HG03521 (cell line): ENCODE results near the gene CALN1.
"Not testable (repeated sequence)": the region's sequence is repeated elsewhere in the genome, so short reads cannot be mapped to it uniquely, and the experiment has no call there.

Source experiments
- ATAC-seq: cut with Tn5 transposase; IDR thresholded peaks from one replicate; pipeline ENCODE4 v1.9.1; 2021; ENCODE audit warnings: mild to moderate bottlenecking, moderate library complexity; ENCODE audit not compliant: unreplicated experiment

Gene CALN1

GRCh38 chr7:72412121-72412618 lies at the start of gene CALN1:
CALN1 (minus strand) TSS chr7:72412338.
- ATAC-seq = not testable (repeated sequence)

- no peak for ATAC-seq
These were observed 41.3 kb upstream of the CALN1 start for GRCh38 chr7:72453471-72453870.

GRCh38 chr7:72447465-72448204 lies 35.5 kb upstream of the CALN1 start:
- ATAC-seq = no peak

- ATAC-seq = no peak
These were observed 34.7 kb upstream of the CALN1 start for GRCh38 chr7:72446591-72447462.

GRCh38 chr7:72446131-72446530 lies 34.0 kb upstream of the CALN1 start:
- ATAC-seq = no peak

GRCh38 chr7:72445580-72445979 lies 33.4 kb upstream of the CALN1 start:
- no peak for ATAC-seq

- no peak for ATAC-seq
These were observed 32.9 kb upstream of the CALN1 start for GRCh38 chr7:72445075-72445474.

- ATAC-seq = no peak
These were observed 32.1 kb upstream of the CALN1 start for GRCh38 chr7:72444026-72444776.

- no peak for ATAC-seq
These were observed 29.7 kb upstream of the CALN1 start for GRCh38 chr7:72441791-72442190.

- no peak for ATAC-seq
These were observed 26.4 kb upstream of the CALN1 start for GRCh38 chr7:72438491-72438890.

GRCh38 chr7:72437610-72438009 lies 25.5 kb upstream of the CALN1 start:
- ATAC-seq = no peak

- ATAC-seq = no peak
These were observed 25.0 kb upstream of the CALN1 start for GRCh38 chr7:72437061-72437585.

- ATAC-seq = no peak
These were observed 23.9 kb upstream of the CALN1 start for GRCh38 chr7:72435925-72436480.

- ATAC-seq = no peak
These were observed 23.2 kb upstream of the CALN1 start for GRCh38 chr7:72435366-72435765.

- no peak for ATAC-seq
These were observed 18.4 kb upstream of the CALN1 start for GRCh38 chr7:72430531-72430930.

GRCh38 chr7:72429316-72429715 lies 17.2 kb upstream of the CALN1 start:
- no peak for ATAC-seq

- no peak for ATAC-seq
These were observed 4.7 kb upstream of the CALN1 start for GRCh38 chr7:72416846-72417245.

GRCh38 chr7:72415586-72415985 lies 3.4 kb upstream of the CALN1 start:
- no peak for ATAC-seq

- ATAC-seq = no peak
These were observed 1.7 kb upstream of the CALN1 start for GRCh38 chr7:72413886-72414285.

- no peak for ATAC-seq
These were observed 1.2 kb upstream of the CALN1 start for GRCh38 chr7:72413290-72413689.

GRCh38 chr7:72411419-72411818 lies 719 bp downstream of the CALN1 start:
- ATAC-seq = no peak
